Measurements from ENCODE around the gene ADM2.

The ADM2 gene

GRCh38 chr22:50463188-50463900 is 18.0 kb upstream of the ADM2 start:
- Histone ChIP-seq H3K27ac (no peak overlapping the region), H3K27me3 (replicated peaks) (no peaks in the 10 kb centered on the region), H3K4me3 (ENCODE audit: low read depth, low read length) (no peak overlapping the region), H3K36me3 (replicated peaks) (peaks cover 79% of the 10 kb centered on the region)
- no peak for DNase-seq
- TF ChIP-seq CTCF (IDR thresholded peaks at IDR 0.05; ENCODE audit: low read depth, low read length, missing control alignments) = no peak
- in situ Hi-C loops (cut with HindIII; ENCODE audit: low pct_ligation_motif_present, low sequenced_read_pairs) = no loop called here

- no peak overlapping the region for H3K4me3 ChIP-seq (ENCODE audit: low read depth, low read length)
- H3K36me3 ChIP-seq (replicated peaks) = peaks cover 70% of the 10 kb centered on the region
- no peak for TF ChIP-seq CTCF (IDR thresholded peaks at IDR 0.05; ENCODE audit: low read depth, low read length, missing control alignments)
- DNase-seq = no peak
- no peaks in the 10 kb centered on the region for H3K27me3 ChIP-seq (replicated peaks)
- H3K27ac ChIP-seq = no peak overlapping the region
- in situ Hi-C loops (cut with HindIII; ENCODE audit: low pct_ligation_motif_present, low sequenced_read_pairs) = no loop called here
Observed at GRCh38 chr22:50464451-50464850, 16.9 kb upstream of the ADM2 start.

GRCh38 chr22:50465066-50465930 is 16.0 kb upstream of the ADM2 start:
- in situ Hi-C loops (cut with HindIII; ENCODE audit: low pct_ligation_motif_present, low sequenced_read_pairs) = no loop called here
- H3K36me3 ChIP-seq (replicated peaks) = peaks cover 64% of the 10 kb centered on the region
- H3K27ac ChIP-seq = no peak overlapping the region
- no peak for DNase-seq
- no peak overlapping the region for H3K4me3 ChIP-seq (ENCODE audit: low read depth, low read length)
- no peaks in the 10 kb centered on the region for H3K27me3 ChIP-seq (replicated peaks)
- TF ChIP-seq CTCF (IDR thresholded peaks at IDR 0.05; ENCODE audit: low read depth, low read length, missing control alignments) = no peak

GRCh38 chr22:50467341-50467740 is 14.0 kb upstream of the ADM2 start:
- DNase-seq = no peak
- in situ Hi-C loops (cut with HindIII; ENCODE audit: low pct_ligation_motif_present, low sequenced_read_pairs) = no loop called here
- Histone ChIP-seq H3K27me3 (replicated peaks) (no peaks in the 10 kb centered on the region), H3K27ac (no peak overlapping the region), H3K36me3 (replicated peaks) (peaks cover 48% of the 10 kb centered on the region), H3K4me3 (ENCODE audit: low read depth, low read length) (no peak overlapping the region)
- no peak for TF ChIP-seq CTCF (IDR thresholded peaks at IDR 0.05; ENCODE audit: low read depth, low read length, missing control alignments)

- no peak for TF ChIP-seq CTCF (IDR thresholded peaks at IDR 0.05; ENCODE audit: low read depth, low read length, missing control alignments)
- Histone ChIP-seq H3K36me3 (replicated peaks) (peaks cover 44% of the 10 kb centered on the region), H3K27ac (no peak overlapping the region), H3K4me3 (ENCODE audit: low read depth, low read length) (no peak overlapping the region), H3K27me3 (replicated peaks) (no peaks in the 10 kb centered on the region)
- in situ Hi-C loops (cut with HindIII; ENCODE audit: low pct_ligation_motif_present, low sequenced_read_pairs) = no loop called here
- DNase-seq = no peak
Observed at GRCh38 chr22:50467773-50468440, 13.4 kb upstream of the ADM2 start.

Data from brain microvascular endothelial cell (primary cell).